HG02938 (cell line): Measurements from ENCODE around the gene DNAJC12.
A peak's percentile ranks its signal among the peaks of the same experiment; 100 is the strongest.
"Not testable (repeated sequence)": the region's sequence is repeated elsewhere in the genome, so short reads cannot be mapped to it uniquely, and the experiment has no call there.

Source experiments
- ATAC-seq: cut with Tn5 transposase; IDR thresholded peaks from one replicate; pipeline ENCODE4 v1.9.1; 2021; ENCODE audit warnings: mild to moderate bottlenecking, moderate library complexity; ENCODE audit not compliant: unreplicated experiment

The DNAJC12 gene

DNA sequence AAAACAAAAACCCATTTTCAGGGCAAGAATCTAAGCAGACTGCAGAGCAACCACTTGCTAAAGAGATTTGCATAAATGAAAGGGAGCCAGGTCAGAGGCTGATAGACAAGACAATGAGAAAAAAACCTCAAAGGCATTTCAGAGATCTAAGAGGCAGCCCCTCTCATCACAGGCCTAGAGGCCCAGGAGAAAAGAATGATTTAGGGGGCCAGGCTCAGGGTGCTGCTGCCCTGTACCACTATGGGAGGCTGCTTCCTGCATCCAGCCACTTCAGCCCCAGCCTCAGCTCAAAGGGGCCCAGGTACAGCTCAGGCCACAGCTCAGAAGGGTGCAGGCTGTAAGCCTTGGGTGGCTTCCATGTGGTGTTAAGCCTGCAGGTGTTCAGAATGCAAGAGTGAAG is 3.7 kb upstream of the DNAJC12 start:
- ATAC-seq: no peak

- no peak for ATAC-seq
Observed at GRCh38 chr10:67839951-67840350, 2.0 kb upstream of the DNAJC12 start.

GRCh38 chr10:67839511-67839910 is 1.5 kb upstream of the DNAJC12 start:
- ATAC-seq: not testable (repeated sequence)

GRCh38 chr10:67836972-67837371 is 1.0 kb downstream of the DNAJC12 start:
- ATAC-seq: no peak

GRCh38 chr10:67836488-67836887 is 1.5 kb downstream of the DNAJC12 start:
- ATAC-seq: no peak

- ATAC-seq: not testable (repeated sequence)
Observed at GRCh38 chr10:67835541-67836394, 2.2 kb downstream of the DNAJC12 start.

DNA sequence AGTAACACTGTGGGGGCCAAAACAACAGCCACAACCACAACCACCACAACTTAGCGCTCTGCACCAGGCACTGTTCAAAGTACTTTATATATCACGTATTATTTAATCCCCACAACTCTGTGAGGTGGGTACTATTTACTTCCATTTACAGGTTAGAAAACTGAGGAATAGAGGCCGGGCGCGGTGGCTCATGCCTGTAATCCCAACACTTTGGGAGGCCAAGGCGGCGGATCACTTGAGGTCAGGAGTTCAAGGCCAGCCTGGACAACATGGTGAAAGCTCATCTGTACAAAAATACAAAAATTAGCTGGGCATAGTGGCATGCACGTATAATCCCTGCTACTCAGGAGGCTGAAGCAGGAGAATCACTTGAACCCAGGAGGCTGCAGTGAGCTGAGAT is 3.6 kb downstream of the DNAJC12 start:
- no peak for ATAC-seq

GRCh38 chr10:67827811-67828210 is 10.2 kb downstream of the DNAJC12 start:
- ATAC-seq: no peak

DNA sequence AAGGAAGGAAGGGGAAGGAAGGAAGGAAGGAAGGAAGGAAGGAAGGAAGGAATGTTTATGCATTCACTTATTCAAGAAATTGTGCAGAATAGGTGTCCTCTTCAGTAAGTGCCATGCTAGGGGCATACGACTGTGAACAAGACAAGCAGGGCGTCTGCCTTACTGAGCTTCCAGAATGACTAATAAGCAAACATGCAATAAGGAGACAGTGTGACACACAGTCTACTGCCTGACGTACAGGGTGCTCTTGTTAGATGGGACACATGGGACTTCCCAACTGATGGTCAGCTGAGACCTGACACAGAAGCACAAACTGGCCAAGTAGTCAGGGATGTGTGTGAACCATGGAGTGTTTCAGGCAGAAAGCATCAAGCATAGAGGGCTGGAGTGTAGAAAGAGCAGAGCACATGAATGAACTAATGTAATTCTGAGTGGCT is 18.2 kb downstream of the DNAJC12 start:
- ATAC-seq: no peak

DNA sequence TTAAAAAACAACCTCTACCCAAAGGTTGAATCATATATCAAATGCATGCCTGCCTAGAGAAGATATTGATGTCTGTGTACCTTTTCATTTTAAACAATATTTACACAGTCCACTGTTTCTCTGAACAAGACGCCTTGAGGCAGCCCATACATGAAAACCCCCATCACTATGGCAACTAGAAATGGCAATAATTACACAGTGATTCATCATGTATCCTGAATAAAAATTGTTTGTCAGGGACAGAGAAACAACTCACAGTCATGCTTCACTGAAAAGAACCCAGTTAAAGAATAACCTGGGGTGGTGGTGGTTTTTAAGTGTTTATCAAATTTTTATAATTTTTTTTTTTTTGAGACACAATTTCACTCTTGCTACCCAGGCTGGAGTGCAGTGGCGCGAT is 19.7 kb downstream of the DNAJC12 start:
- peak; percentile 78 for ATAC-seq

DNA sequence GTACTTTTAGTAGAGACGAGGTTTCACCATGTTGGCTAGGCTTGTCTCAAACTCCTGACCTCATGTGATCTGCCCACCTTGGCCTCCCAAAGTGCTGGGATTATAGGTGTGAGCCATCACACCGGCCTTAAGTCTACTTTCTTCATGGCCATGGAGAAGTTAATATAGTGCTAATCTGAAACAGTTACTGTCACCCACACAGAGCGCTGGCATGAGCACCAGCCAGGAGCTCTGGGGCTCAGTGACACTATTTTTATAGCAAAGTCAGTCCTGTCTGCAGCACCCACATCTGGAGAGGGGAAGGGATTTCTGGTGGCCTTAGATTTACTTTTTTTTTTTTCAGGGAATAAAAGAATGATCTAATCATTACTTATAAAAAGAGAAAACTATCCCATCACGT is 21.3 kb downstream of the DNAJC12 start:
- no peak for ATAC-seq

DNA sequence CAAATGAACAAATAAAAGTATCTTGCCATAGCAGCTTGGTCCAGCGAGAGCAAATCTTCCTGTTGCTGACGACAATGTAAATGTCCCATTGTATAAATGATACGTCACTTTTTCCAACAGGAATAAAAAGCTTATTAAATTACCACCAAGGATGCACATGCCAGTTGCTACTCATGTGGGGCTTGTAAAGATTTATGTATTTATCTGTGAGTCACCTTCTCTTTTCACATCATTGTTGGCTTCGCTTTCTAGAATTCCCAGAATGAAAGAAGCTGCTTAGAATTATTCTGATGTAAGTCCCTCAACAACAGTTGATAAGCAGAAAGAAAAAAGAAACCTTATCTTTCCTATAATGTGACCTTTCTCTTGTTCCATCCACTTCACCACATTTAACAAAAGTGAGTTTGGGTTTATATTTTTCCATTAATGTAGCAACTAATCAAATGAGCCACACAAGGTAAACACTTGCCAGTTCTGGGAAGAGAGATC is 22.4 kb downstream of the DNAJC12 start:
- no peak for ATAC-seq

DNA sequence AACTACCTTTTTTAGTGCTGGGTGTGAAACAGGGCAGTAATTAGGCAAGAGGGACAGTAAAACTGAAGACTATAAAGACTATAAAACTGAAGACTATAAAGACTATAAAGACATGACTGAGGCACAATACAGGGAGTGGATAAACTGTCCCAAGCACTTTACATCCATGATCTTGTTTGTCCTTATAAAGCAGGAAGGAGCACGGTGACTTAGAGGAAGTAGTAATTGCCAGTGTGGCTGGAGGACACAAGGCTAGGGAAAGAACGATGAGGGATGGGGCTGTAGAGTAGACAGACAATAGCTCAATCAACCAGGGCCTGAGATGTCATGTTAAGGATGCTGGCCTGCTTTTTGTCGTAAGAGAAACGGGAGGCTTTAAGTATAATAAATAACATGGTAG is 26.0 kb downstream of the DNAJC12 start:
- ATAC-seq: no peak

GRCh38 chr10:67809107-67809506 is 28.9 kb downstream of the DNAJC12 start:
- ATAC-seq: no peak

GRCh38 chr10:67808704-67809103 is 29.3 kb downstream of the DNAJC12 start:
- ATAC-seq: no peak

- no peak for ATAC-seq
Observed at GRCh38 chr10:67807855-67808456, 30.0 kb downstream of the DNAJC12 start.

DNA sequence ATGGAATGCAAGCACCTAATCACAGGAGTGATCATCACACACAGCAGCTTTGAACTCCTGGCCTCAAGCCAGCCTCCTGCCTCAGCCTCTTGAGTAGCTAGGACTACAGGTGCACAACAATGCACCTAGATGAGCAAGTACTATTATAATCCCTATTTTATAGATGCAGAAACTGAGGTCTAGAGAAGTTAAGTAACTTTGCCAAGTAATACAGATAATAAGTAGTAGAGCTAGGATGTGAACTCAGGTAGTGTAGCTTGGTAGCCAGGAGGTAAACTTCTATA is 33.7 kb downstream of the DNAJC12 start:
- no peak for ATAC-seq

DNA sequence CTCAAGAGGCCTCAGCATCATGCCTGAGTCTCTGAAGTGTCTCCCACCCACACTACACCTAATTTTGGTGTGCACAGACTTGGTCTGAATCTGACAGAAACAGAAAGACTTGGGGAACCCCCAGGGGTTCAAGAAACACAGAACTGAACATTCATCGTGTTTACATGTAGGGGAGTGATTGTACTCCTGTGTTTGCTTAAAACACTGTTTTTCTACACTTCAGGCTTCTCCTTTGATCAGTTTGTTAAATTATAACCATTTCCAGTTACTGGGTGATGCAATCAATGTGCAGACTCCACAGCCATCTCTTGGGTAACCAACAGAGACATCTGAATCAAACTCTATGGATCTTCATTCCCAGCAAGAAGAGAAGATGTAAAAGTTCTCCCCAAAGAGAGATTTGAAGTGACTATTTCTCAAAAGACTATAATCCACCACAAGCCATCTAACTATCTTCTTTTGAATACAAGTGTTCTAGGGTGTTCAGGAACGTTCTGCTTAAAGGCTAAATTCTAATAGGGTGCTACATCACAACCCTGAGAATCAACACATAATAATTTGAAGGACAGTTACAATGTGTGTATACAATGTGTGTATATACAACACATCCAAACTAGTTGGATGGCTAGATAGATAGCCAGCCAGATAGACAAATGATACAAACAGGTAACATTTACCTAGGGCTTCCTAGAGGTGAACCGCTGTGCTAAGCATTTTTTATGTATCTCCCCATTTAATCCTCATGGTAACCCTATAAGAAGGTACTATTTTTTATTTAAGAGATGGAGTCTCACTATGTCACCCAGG is 34.2 kb downstream of the DNAJC12 start:
- ATAC-seq: peak; percentile 75

DNA sequence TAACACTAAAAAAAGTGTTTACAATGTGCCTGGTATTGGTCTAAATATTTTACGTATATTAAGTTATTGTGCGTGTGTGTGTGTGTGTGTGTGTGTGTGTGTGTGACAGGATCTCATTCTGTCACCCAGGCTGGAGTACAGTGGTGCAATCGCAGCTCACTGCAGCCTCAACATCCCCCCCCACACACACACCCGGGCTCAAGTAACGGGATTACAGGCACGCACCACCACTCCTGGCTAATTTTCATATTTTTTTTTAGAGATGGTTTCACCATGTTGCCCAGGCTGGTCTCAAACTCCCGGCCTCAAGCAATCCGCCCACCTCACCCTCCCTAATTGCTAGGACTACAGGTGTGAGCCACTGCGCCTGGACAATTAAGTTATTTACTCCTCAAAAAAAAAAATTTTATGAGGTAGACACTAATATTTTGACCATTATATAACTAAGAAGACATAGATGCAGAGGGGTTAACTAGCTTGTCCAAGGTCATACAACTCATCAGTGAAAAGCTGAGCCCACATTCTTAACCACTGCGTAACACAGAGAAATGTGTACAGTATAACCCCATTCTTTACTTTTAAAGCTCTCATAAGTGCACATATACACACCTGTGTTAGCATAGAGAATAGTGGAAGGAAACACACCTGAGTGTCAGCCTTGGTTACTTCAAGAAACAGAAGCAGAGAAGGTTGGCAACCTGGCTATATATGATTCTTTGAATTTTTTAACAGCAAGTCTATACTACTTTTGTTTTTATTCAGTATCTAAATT is 35.0 kb downstream of the DNAJC12 start:
- ATAC-seq: peak; percentile 29

GRCh38 chr10:67801118-67801517 is 36.9 kb downstream of the DNAJC12 start:
- ATAC-seq: no peak

DNA sequence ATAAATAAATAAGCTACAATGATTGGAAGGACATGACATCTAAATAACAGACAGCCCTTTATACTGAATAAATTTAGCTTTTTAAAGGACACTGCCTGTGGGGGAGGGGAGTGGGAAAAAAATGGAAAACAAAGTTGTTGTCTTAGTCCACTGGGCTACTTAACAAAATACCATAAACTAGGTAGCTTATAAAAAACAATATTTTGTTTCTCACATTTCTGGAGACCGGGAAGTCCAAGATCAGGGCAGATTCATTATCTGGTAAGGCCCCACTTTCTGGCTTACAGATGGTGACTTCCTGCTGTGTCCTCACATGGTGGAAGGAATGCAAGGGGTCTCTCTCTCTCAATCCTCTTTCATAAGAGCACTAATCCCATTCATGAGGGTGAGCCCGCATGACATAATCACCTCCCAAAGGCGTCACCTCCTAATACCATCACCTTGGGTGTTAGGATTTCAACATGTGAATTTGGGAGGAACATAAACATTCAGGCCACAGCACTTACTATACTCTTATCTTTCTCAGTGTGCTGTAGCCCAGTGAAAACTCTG is 43.0 kb downstream of the DNAJC12 start:
- no peak for ATAC-seq
